Measurements from ENCODE around the gene STXBP2.

Gene STXBP2

DNA sequence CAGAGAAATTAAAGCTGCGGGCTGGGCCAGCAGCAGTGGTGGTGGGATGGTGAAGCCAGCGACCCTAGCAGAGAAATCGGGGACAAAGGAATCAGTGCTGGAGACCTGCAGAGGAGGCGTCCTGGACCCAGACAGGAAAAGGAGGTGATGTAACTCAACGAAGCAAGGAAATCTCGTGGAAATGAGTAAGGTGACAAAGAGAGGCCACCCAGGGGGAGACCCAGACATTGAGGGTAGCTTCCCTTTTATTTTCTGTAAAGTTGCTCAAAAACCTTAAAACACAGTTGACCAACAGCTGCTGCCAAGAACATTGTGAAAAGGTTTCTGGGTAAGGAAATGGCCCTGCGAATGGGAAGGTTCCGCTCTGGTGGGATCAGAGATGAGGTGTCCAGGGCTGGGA lies 18.7 kb downstream of the STXBP2 start:
- DNase-seq = no peak

DNA sequence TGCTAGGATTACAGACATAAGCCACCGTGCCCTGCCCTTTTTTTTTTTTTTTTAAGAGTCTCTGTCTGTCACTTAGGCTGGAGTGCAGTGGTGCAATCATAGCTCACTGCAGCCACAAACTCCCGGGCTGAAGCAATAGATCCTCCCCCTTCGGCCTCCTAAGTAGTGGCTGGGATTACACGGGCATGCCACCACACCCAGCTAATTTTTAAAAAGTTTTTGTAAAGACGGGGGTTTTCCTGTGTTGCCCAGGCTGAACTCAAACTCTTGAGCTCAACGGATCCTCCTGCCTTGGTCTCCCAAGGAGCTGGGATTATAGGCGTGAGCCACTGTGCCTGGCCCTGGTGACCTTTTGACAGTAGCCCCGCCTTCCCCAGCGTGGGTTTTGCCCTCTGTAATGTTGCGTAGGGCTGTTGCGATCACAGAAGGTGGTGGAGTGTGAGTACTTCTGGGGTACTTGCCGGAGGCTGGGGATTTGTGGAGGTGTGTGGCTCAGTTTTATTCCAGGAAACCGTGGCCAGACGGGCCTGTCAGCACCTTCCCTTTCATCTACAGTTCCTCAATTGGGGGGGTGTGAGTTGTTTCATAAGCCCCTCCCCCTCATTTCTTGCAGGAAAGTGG lies 20.3 kb downstream of the STXBP2 start:
- DNase-seq = no peak

GRCh38 chr19:7658219-7658686 lies 21.3 kb downstream of the STXBP2 start:
- peak; percentile 14 for DNase-seq

GRCh38 chr19:7661744-7662538 lies 25.0 kb downstream of the STXBP2 start:
- DNase-seq = no peak

GRCh38 chr19:7662657-7663056 lies 25.7 kb downstream of the STXBP2 start:
- DNase-seq = no peak

- DNase-seq = no peak
Observed at GRCh38 chr19:7663706-7664105, 26.8 kb downstream of the STXBP2 start.

- DNase-seq = no peak
Observed at GRCh38 chr19:7665076-7665475, 28.2 kb downstream of the STXBP2 start.

- DNase-seq = no peak
Observed at GRCh38 chr19:7668842-7669241, 31.9 kb downstream of the STXBP2 start, which contains the start of gene RETN. RETN (plus strand) TSS chr19:7669049; CDS start chr19:7669327, 278 bp downstream.

GRCh38 chr19:7669641-7670040 lies 32.7 kb downstream of the STXBP2 start:
- DNase-seq = no peak

- no peak for DNase-seq
Observed at GRCh38 chr19:7670150-7670783, 33.4 kb downstream of the STXBP2 start.

GRCh38 chr19:7670790-7671189 lies 33.9 kb downstream of the STXBP2 start:
- no peak for DNase-seq

- DNase-seq = no peak
Observed at GRCh38 chr19:7672522-7672921, 35.6 kb downstream of the STXBP2 start.

- no peak for DNase-seq
Observed at GRCh38 chr19:7674010-7675005, 37.4 kb downstream of the STXBP2 start.

DNA sequence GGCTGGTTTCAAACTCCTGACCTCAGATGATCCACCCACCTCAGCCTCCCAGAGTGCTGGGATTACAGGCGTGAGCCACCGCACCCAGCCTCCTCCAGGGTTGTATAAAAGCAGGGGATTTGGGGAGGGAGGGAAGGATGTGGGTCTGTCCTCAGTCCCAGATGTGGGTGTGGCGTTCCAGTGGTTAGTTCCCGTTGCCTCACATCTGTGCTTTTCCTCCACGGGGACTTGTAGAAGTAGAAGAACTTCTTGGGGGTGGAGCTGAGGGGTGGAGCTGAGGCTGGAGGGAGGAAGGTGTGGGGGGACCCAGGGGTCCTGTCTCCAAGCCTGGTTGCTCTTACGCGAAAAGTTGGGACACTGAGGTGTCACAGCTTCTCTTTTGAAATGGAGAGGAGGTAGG lies 39.5 kb downstream of the STXBP2 start:
- DNase-seq = no peak

- DNase-seq = no peak
Observed at GRCh38 chr19:7676854-7677253, 39.9 kb downstream of the STXBP2 start, which contains the start of gene MCEMP1. MCEMP1 (plus strand) TSS chr19:7677090; CDS start chr19:7677121, 31 bp downstream.

DNA sequence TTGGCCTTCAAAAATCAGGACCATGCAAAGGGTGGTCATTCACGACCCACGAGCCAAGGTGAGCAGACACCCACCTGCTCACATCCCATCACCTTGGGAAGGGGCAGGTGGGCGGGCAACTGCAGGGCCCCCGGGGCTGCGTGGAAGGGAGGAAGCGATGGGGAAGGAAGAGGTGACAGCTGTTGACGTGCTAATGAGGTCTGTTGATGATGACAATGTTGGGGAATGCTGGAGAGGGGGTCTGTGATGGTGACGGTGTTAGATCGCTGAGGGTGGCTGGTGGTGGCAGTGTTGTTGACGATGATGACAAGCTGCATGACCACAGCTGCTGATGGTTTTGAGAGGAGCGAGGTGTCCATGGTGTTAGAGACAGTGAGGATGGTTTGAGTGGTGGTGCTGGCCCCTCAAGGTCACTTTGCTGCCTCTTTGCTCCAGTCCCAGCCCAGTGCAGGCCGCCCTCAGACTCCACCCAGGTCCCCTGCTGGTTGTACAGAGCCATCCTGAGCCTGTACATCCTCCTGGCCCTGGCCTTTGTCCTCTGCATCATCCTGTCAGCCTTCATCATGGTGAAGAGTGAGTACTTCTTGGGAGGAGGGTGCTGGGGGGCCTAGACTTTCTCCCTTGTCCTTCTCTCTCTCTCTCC lies 40.9 kb downstream of the STXBP2 start:
- DNase-seq = no peak

DNA sequence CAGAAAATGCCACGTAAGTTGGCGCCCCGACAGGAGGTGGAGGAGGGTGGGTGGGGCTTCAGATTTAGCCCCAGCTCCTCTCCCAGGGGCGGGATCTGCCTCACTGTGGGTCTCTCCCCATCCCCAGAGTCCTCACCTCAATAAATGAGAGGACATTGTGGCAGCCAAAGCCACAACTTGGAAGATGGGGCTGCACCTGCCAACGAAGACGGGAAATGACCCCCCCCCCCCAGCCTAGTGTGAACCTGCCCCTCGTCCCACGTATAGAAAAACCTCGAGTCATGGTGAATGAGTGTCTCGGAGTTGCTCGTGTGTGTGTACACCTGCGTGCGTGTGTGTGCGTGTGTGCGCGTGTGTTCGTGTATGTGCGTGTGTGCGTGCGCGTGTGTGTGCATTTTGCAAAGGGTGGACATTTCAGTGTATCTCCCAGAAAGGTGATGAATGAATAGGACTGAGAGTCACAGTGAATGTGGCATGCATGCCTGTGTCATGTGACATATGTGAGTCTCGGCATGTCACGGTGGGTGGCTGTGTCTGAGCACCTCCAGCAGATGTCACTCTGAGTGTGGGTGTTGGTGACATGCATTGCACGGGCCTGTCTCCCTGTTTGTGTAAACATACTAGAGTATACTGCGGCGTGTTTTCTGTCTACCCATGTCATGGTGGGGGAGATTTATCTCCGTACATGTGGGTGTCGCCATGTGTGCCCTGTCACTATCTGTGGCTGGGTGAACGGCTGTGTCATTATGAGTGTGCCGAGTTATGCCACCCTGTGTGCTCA lies 42.3 kb downstream of the STXBP2 start:
- peak; percentile 60 for DNase-seq

DNA sequence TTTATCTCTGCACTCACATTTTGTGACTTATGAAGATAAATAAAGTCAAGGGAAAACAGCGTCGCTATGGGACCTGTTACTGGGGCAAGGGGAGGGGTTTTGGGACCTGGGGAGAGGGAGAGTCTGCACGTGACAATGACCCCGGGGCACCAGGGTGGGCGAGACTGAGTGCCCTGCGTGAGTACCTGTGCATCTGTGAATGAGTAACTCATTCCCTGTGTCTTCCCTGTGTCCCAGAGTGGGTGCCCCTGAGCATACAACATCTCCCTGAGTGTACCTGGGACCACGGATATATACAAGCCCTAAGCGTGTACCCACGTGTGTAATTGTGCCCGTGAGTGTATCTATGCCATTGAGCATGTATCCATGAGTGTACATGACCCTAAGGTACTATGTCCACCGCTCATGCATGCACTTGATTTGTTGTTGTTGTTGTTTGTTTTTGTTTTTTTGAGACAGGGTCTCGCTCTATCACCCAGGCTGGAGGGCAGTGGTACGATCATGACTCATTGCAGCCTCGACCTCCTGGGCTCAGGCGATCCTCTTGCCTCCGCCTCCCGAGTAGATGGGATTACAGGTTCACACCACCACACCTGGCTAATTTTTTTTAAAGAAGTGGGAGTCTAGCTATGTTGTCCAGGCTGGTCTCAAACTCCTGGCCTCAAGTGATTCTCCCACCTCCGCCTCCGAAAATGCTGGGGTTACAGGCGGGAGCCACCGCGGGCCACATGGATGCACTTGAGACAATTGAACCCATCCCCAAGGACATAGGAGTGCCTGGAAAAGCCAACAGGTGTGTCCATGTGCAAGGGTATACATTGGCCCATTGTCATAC lies 43.1 kb downstream of the STXBP2 start:
- DNase-seq = no peak

DNA sequence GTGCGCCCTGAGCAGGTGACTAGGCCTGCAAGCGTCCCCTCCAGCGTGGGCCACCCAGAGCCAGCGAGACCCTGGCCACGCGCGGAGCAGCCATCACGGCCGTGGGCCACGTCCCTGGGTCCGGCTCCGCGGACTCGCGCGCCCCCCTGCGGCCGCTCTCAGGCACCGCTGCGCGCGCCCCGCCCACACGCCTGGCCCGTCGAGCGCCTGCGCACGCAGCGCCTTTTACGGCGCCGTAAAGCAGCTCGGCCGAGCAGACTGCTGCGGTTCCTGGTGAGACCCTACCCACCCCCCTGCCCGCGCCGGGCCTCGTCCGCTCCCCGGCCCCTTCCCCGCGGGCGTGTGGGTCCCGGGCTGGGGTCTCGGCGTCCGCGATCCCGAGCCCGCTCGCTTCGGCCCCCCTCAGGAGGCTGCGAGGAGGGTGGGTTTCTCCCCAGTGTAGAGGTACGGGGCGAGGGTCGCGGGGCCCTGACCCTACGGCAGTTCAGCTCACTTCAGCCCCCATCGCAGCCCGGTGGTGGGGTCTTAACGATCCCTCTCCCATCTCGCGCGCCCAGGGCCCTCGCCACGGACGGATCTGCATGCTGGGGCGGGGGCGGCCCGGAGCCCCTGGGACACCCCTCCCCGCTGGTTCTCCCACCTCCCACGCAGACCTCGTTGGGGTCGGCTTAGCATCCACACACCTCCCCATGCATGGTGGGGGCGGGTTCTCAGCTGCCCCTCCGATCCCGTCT lies 43.9 kb downstream of the STXBP2 start, which contains the start of gene TRAPPC5:
Gene TRAPPC5, plus strand, starts transcription at position 228 of the 734 bp plus-strand sequence. CDS start 1,421 bp downstream, outside the sequence.
- DNase-seq = peak; percentile 84

Data from effector CD4-positive, alpha-beta T cell (primary cell).